Trophoblast cell (in vitro differentiated cells and primary cell): Measurements from ENCODE around the gene HUWE1.
"Not testable (repeated sequence)": the region's sequence is repeated elsewhere in the genome, so short reads cannot be mapped to it uniquely, and the experiment has no call there.

Experiments
- DNase-seq, 2 donors: peaks; one replicate each; pipeline ENCODE4 v3.0.0-alpha.2; 2016
- H2AFZ ChIP-seq: 2 replicates; pipeline ENCODE4 v1.6.1; 2013; ENCODE audit warnings: low read length, moderate library complexity, mild to moderate bottlenecking; ENCODE audit not compliant: insufficient read depth, poor library complexity
- H2AK5ac ChIP-seq: 2 replicates; pipeline ENCODE4 v1.6.1; 2013; ENCODE audit warnings: mild to moderate bottlenecking, low read length
- H2BK120ac ChIP-seq: 2 replicates; pipeline ENCODE4 v1.6.1; 2013; ENCODE audit warnings: low read length, mild to moderate bottlenecking, moderate library complexity; ENCODE audit not compliant: insufficient read depth, poor library complexity
- H2BK12ac ChIP-seq: 2 replicates; pipeline ENCODE4 v1.6.1; 2013; ENCODE audit warnings: mild to moderate bottlenecking, low read length, moderate library complexity
- H2BK5ac ChIP-seq: 2 replicates; pipeline ENCODE4 v1.6.1; 2013; ENCODE audit warnings: low read length, low read depth, moderate library complexity, mild to moderate bottlenecking; ENCODE audit not compliant: poor library complexity
- H3K14ac ChIP-seq: 2 replicates; pipeline ENCODE4 v1.6.1; 2013; ENCODE audit warnings: mild to moderate bottlenecking, low read length
- H3K18ac ChIP-seq: 2 replicates; pipeline ENCODE4 v1.6.1; 2013; ENCODE audit warnings: mild to moderate bottlenecking, low read length
- H3K23ac ChIP-seq: 2 replicates; pipeline ENCODE4 v1.6.1; 2013; ENCODE audit warnings: low read length
- H3K27ac ChIP-seq: 2 replicates; pipeline ENCODE4 v1.5.1; 2013; ENCODE audit warnings: low read depth, mild to moderate bottlenecking, inconsistent platforms, low read length, moderate library complexity
- H3K27me3 ChIP-seq: 2 replicates; pipeline ENCODE4 v1.6.1; 2013; ENCODE audit warnings: inconsistent platforms, mild to moderate bottlenecking, low read length, moderate library complexity; ENCODE audit not compliant: insufficient read depth
- H3K36me3 ChIP-seq, 2 experiments: 1 replicate in 1 of 2; 2 replicates in 1 of 2; pipeline ENCODE4 v1.6.1; 2013; ENCODE audit warnings: low read length in 2 of 2, mild to moderate bottlenecking in 2 of 2, moderate library complexity in 1 of 2; ENCODE audit not compliant: insufficient read depth in 2 of 2, control insufficient read depth in 1 of 2
- H3K4ac ChIP-seq: 2 replicates; pipeline ENCODE4 v1.6.1; 2013; ENCODE audit warnings: low read depth, mild to moderate bottlenecking, low read length, moderate library complexity
- H3K4me1 ChIP-seq, 2 experiments: 1 replicate in 1 of 2; 2 replicates in 1 of 2; pipeline ENCODE4 v1.6.1; 2013; ENCODE audit warnings: low read length in 2 of 2, mild to moderate bottlenecking in 2 of 2, moderate library complexity in 1 of 2; ENCODE audit not compliant: insufficient read depth in 2 of 2, control insufficient read depth in 1 of 2
- H3K4me2 ChIP-seq: 2 replicates; pipeline ENCODE4 v1.6.1; 2013; ENCODE audit warnings: inconsistent platforms, mild to moderate bottlenecking, low read length, moderate library complexity
- H3K4me3 ChIP-seq: 2 replicates; pipeline ENCODE4 v1.5.1; 2013; ENCODE audit warnings: mild to moderate bottlenecking, low read depth, low read length, inconsistent platforms
- H3K79me1 ChIP-seq: one replicate; pipeline ENCODE4 v1.6.1; 2013; ENCODE audit warnings: low read length
- H3K79me2 ChIP-seq: 2 replicates; pipeline ENCODE4 v1.6.1; 2013; ENCODE audit warnings: low read length, mild to moderate bottlenecking; ENCODE audit not compliant: control insufficient read depth, insufficient read depth, poor library complexity
- H3K9ac ChIP-seq: 2 replicates; pipeline ENCODE4 v1.6.1; 2013; ENCODE audit warnings: mild to moderate bottlenecking, low read length
- H3K9me3 ChIP-seq: 2 replicates; pipeline ENCODE4 v1.6.1; 2013; ENCODE audit warnings: low read depth, mild to moderate bottlenecking, control low read depth, inconsistent platforms, low read length; ENCODE audit not compliant: insufficient read depth
- H4K12ac ChIP-seq: 2 replicates; pipeline ENCODE4 v1.6.1; 2013; ENCODE audit warnings: low read depth, mild to moderate bottlenecking, low read length, moderate library complexity
- H4K8ac ChIP-seq: 2 replicates; pipeline ENCODE4 v1.6.1; 2013; ENCODE audit warnings: low read depth, mild to moderate bottlenecking, low read length, moderate library complexity
- H4K91ac ChIP-seq: one replicate; pipeline ENCODE4 v1.6.1; 2013; ENCODE audit warnings: low read depth, mild to moderate bottlenecking, low read length, moderate library complexity
- WGBS: extraction: QIAGEN DNeasy Blood & Tissue Kit; methylation state at CpG from one replicate; pipeline ENCODE4 v1.1.7; 2013; ENCODE audit warnings: missing lambda C conversion rate; ENCODE audit not compliant: insufficient read length, insufficient coverage; ENCODE audit errors: extremely low coverage; 5-methylcytosine and 5-hydroxymethylcytosine counted together

HUWE1 gene

DNA sequence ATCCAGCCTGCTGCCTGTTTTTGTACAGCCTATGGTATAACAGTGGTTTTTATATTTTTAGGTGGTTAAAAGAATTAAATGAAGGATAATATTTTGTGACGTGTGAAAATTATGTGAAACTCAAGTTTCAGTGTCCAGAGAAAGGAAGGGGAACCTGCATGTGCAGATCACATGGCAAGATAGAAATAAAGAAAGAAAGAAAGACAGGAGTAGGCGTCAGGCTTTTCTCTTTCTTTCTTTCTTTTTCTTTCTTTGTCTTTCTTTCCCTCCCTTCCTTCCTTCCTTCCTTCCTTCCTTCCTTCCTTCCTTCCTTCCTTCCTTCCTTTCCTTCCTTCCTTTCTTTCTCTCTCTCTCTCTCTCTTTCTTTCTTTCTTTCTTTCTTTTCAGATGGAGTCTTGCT lies 42.0 kb upstream of the HUWE1 start:
- no peak overlapping the region for H4K91ac ChIP-seq
- no peak overlapping the region for H4K12ac ChIP-seq
- H2BK120ac ChIP-seq = no peak overlapping the region
- H3K18ac ChIP-seq = no peak overlapping the region
- no peak overlapping the region for H3K23ac ChIP-seq
- no peaks in the 10 kb centered on the region for H3K27me3 ChIP-seq
- H2AFZ ChIP-seq = no peak overlapping the region
- no peak overlapping the region for H3K14ac ChIP-seq
- no peak overlapping the region for H2AK5ac ChIP-seq
- H3K9ac ChIP-seq = no peak overlapping the region
- H2BK5ac ChIP-seq = no peak overlapping the region
- no peaks in the 10 kb centered on the region for H3K36me3 ChIP-seq
- no peak overlapping the region for H4K8ac ChIP-seq
- WGBS = 100% methylated on average over 1 of the region's 2 CpGs
- H3K4ac ChIP-seq = no peak overlapping the region
- no peaks in the 10 kb centered on the region for H3K79me2 ChIP-seq
- peaks cover 4% of the 10 kb centered on the region for H3K9me3 ChIP-seq
- H3K27ac ChIP-seq = no peak overlapping the region
- no peak overlapping the region for H3K4me3 ChIP-seq
- no peaks in the 10 kb centered on the region for H3K79me1 ChIP-seq
- H3K4me1 ChIP-seq = no peaks in the 10 kb centered on the region
- H2BK12ac ChIP-seq = no peak overlapping the region
- DNase-seq = no peak
- no peak overlapping the region for H3K4me2 ChIP-seq

DNA sequence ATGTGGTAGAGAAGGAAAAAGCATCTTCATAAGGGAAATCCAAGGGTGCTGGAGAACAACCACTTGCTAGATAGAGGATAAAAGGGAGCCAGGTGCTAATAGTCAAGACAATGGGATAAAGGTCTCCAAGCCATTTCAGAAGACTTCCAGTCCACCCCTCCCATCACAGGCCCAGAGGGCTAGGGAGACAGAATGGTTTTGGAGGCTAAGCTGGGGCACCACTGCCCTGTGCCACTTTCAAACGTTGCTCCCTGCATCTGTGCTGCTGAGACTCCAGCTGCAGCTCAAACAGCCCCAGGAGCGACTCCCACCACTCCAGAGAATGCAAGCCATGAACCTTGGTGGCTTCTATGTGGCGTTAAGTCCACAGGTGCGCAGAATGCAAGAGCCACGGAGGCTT lies 38.4 kb upstream of the HUWE1 start:
- DNase-seq = no peak
- no peak overlapping the region for H2AFZ ChIP-seq
- no CpG with 5 or more reads among the region's 5 CpGs for WGBS
- H2BK12ac ChIP-seq = no peak overlapping the region
- no peak overlapping the region for H3K14ac ChIP-seq
- H3K79me1 ChIP-seq = no peaks in the 10 kb centered on the region
- no peak overlapping the region for H2BK120ac ChIP-seq
- no peaks in the 10 kb centered on the region for H3K4me1 ChIP-seq
- H3K18ac ChIP-seq = no peak overlapping the region
- H3K4ac ChIP-seq = no peak overlapping the region
- H4K8ac ChIP-seq = no peak overlapping the region
- H3K4me3 ChIP-seq = no peak overlapping the region
- no peaks in the 10 kb centered on the region for H3K36me3 ChIP-seq
- H3K27ac ChIP-seq = no peak overlapping the region
- H3K23ac ChIP-seq = no peak overlapping the region
- H2AK5ac ChIP-seq = no peak overlapping the region
- H4K91ac ChIP-seq = no peak overlapping the region
- H4K12ac ChIP-seq = no peak overlapping the region
- no peak overlapping the region for H2BK5ac ChIP-seq
- H3K79me2 ChIP-seq = no peaks in the 10 kb centered on the region
- H3K4me2 ChIP-seq = no peak overlapping the region
- no peak overlapping the region for H3K9ac ChIP-seq
- no peaks in the 10 kb centered on the region for H3K27me3 ChIP-seq
- H3K9me3 ChIP-seq = peaks cover 4% of the 10 kb centered on the region

DNA sequence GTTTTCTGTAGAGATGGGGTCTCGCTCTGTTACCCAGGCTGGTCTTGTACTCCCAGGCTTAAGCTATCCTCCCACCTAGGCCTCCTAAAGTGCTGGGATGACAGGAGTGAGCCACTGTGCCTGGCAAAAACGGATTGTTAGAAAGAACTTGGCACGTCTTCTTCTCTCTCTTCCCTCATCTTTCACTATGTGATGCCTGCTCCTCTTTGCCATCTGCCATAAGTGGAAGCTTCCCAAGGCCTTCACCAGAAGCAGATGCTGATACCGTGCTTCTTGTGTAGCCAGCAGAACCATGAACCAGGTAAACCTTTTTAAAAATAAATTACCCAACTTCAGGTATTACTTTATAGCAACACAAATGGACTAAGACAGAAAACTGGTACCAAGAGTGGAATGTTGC lies 36.9 kb upstream of the HUWE1 start:
- Histone ChIP-seq H3K79me2 (no peaks in the 10 kb centered on the region), H4K91ac (no peak overlapping the region), H2AFZ (no peak overlapping the region), H3K4me3 (no peak overlapping the region), H3K14ac (no peak overlapping the region), H3K79me1 (no peaks in the 10 kb centered on the region), H3K4ac (no peak overlapping the region), H3K27ac (no peak overlapping the region), H3K36me3 (no peaks in the 10 kb centered on the region), H2BK120ac (no peak overlapping the region), H3K9ac (no peak overlapping the region), H2AK5ac (no peak overlapping the region), H4K8ac (no peak overlapping the region), H2BK12ac (no peak overlapping the region), H3K9me3 (peaks cover 4% of the 10 kb centered on the region), H3K23ac (no peak overlapping the region), H3K4me2 (no peak overlapping the region), H4K12ac (no peak overlapping the region), H3K27me3 (no peaks in the 10 kb centered on the region), H3K4me1 (no peaks in the 10 kb centered on the region), H2BK5ac (no peak overlapping the region), H3K18ac (no peak overlapping the region)
- no CpG with 5 or more reads among the region's 4 CpGs for WGBS
- no peak for DNase-seq

DNA sequence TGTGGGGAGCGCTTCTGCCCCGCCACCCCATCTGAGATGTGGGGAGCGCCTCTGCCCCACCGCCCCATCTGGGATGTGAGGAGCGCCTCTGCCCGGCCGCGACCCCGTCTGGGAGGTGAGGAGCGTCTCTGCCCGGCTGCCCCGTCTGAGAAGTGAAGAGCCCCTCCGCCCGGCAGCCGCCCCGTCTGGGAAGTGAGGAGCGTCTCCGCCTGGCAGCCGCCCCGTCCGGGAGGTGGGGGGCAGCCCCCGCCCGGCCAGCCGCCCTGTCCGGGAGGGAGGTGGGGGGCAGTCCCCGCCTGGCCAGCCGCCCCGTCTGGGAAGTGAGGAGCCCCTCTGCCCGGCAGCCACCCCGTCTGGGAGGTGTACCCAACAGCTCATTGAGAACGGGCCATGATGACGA lies 35.1 kb upstream of the HUWE1 start:
- WGBS = no CpG with 5 or more reads among the region's 32 CpGs
- not testable (repeated sequence) for H3K36me3 ChIP-seq, H3K27ac ChIP-seq, H4K8ac ChIP-seq, H2BK120ac ChIP-seq, H2BK5ac ChIP-seq, H4K91ac ChIP-seq, H3K79me1 ChIP-seq, H3K4ac ChIP-seq, H3K14ac ChIP-seq, H2BK12ac ChIP-seq, DNase-seq, H3K4me1 ChIP-seq, H3K9me3 ChIP-seq, H3K79me2 ChIP-seq, H4K12ac ChIP-seq, H3K9ac ChIP-seq, H3K27me3 ChIP-seq, H3K18ac ChIP-seq, H3K4me2 ChIP-seq, H3K23ac ChIP-seq, H3K4me3 ChIP-seq, H2AFZ ChIP-seq, H2AK5ac ChIP-seq
